DOHH2 (cell line): ENCODE results near the gene U2AF2.

Experiments used
- EZH2phosphoT487 ChIP-seq: fragments of 200-600 bp; sonication (generic); IDR thresholded peaks from 2 replicates; pipeline ENCODE4 v1.6.1; 2017; ENCODE audit warnings: borderline replicate concordance, mild to moderate bottlenecking, antibody characterized with exemption, low read length, moderate library complexity, mixed read lengths
- TF ChIP-seq, protein P1 (sequence below): fragments of 200-600 bp; sonication (generic); IDR thresholded peaks from one replicate; pipeline ENCODE4 v1.5.1; 2014; ENCODE audit warnings: antibody characterized with exemption, mild to moderate bottlenecking, low read depth, low read length; ENCODE audit not compliant: poor library complexity, severe bottlenecking

DNA sequence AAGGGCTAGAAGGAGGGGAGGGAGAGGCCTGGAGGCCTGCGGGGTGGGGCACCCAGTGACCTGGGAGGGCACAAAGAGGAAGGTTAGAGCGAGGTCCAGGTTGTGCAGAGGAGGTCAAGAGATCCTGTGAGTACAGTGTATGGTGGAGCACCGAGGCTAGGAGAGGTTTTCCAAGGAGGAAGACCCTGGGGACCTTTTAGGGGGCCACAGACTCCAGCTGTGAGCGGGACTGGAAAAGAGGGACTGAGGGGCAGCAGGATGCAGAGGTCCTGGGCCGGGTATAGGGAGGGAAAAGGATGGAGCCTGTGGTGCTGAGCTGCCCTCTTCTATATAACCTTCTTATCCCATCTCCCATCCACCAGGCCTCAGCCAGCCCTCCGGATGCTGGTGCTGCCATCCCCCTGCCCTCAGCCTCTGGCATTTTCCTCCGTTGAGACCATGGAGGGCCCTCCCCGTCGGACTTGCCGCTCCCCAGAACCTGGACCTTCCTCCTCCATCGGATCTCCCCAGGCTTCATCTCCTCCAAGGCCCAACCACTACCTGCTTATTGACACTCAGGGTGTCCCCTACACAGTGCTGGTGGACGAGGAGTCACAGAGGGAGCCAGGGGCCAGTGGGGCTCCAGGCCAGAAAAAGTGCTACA, 10.5 kb upstream of the U2AF2 start:
- TF ChIP-seq, protein P1, sequence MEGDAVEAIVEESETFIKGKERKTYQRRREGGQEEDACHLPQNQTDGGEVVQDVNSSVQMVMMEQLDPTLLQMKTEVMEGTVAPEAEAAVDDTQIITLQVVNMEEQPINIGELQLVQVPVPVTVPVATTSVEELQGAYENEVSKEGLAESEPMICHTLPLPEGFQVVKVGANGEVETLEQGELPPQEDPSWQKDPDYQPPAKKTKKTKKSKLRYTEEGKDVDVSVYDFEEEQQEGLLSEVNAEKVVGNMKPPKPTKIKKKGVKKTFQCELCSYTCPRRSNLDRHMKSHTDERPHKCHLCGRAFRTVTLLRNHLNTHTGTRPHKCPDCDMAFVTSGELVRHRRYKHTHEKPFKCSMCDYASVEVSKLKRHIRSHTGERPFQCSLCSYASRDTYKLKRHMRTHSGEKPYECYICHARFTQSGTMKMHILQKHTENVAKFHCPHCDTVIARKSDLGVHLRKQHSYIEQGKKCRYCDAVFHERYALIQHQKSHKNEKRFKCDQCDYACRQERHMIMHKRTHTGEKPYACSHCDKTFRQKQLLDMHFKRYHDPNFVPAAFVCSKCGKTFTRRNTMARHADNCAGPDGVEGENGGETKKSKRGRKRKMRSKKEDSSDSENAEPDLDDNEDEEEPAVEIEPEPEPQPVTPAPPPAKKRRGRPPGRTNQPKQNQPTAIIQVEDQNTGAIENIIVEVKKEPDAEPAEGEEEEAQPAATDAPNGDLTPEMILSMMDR: no peak
- no peak for TF ChIP-seq EZH2phosphoT487
